Loucy (cell line): ENCODE data around the gene SZT2.

Source experiments
- EZH2phosphoT487 ChIP-seq: fragments of 200-600 bp; IDR thresholded peaks from 2 replicates; pipeline ENCODE4 v1.6.1; 2018; ENCODE audit warnings: antibody characterized with exemption, mild to moderate bottlenecking, moderate library complexity, borderline replicate concordance
- TF ChIP-seq, protein P1 (sequence below): fragments of 200-600 bp; sonication (generic); conservative IDR thresholded peaks from 2 replicates; pipeline ENCODE4 v1.5.1; 2014; ENCODE audit warnings: mild to moderate bottlenecking, antibody characterized with exemption, low read length

DNA sequence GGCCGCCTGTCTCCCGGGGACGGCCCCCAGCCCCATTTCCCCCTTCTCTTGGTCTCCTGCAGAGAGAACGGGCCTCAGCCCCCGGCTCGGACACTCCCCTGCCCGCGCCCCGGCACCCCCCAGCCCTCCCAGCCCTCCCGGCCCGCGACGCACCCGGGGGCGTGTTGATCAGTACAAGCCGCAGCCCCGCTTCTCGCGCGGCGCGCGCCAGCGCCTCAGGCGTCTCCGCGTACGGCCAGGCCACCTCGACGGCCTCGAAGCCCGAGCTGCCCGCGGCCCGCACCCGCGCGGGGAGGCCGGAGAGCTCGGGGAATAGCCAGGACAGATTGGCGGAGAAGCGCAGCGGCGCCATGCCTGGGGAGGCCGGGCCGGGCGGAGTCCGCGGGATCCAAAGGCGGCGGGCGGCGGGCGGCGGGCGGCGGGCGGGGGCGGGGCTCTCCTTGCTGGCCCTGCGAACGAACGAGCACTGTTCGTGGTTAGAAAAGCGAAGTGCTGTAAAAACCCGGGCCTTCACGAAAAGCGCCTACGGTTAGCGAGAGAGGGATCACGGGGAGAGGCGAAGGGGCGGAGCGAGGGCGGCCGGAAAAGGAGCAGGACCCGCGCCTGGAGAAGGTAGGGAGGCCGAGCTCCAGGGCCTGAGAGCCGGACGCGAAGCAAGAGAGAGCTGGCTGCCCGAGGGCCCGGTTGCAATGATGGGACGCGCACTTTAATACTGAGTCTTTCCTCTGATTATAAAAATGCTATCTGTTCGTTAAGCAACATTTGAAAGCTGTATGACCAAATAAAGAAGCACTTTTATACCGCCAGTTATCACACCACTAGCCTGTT is 64.0 kb downstream of the SZT2 start, which contains the start of gene HYI:
- TF ChIP-seq, protein P1, sequence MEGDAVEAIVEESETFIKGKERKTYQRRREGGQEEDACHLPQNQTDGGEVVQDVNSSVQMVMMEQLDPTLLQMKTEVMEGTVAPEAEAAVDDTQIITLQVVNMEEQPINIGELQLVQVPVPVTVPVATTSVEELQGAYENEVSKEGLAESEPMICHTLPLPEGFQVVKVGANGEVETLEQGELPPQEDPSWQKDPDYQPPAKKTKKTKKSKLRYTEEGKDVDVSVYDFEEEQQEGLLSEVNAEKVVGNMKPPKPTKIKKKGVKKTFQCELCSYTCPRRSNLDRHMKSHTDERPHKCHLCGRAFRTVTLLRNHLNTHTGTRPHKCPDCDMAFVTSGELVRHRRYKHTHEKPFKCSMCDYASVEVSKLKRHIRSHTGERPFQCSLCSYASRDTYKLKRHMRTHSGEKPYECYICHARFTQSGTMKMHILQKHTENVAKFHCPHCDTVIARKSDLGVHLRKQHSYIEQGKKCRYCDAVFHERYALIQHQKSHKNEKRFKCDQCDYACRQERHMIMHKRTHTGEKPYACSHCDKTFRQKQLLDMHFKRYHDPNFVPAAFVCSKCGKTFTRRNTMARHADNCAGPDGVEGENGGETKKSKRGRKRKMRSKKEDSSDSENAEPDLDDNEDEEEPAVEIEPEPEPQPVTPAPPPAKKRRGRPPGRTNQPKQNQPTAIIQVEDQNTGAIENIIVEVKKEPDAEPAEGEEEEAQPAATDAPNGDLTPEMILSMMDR, result no peak
- TF ChIP-seq EZH2phosphoT487, result no peak
